CD8-positive, alpha-beta memory T cell (primary cell): ENCODE results near the gene ANKRD33B. TPM values are rescaled to one million over a fixed set of nuclear protein-coding genes. Genes with fewer than 3 reads are reported as not detected.

ENCODE experiments used
- CTCF ChIA-PET: fragments of 350-600 bp; sonication (Branson Sonifier 250); formaldehyde crosslinking; loops from one replicate; lab custom pipeline; 2021; ENCODE audit warnings: antibody characterized with exemption; lab: Charles Lee
- POLR2A ChIA-PET: fragments of 350-600 bp; sonication (Branson Sonifier 250); formaldehyde crosslinking; loops from one replicate; lab custom pipeline; 2021; ENCODE audit warnings: antibody characterized with exemption; lab: Charles Lee
- DNase-seq, 5 donors: peaks; one replicate each; pipeline versions ENCODE4 v3.0.0 to v3.0.0-alpha.2; 2020 to 2022; ENCODE audit warnings: mixed read lengths in 1 of 5
- H3K27ac ChIP-seq: one replicate; pipeline ENCODE4 v1.7.0; 2013; ENCODE audit warnings: low read depth, mild to moderate bottlenecking, low read length, moderate library complexity
- H3K27me3 ChIP-seq: 2 replicates; pipeline ENCODE4 v1.7.0; 2013; ENCODE audit warnings: low read length, mild to moderate bottlenecking; ENCODE audit not compliant: insufficient read depth, poor library complexity, severe bottlenecking
- H3K36me3 ChIP-seq: 2 replicates; pipeline ENCODE4 v1.7.0; 2013; ENCODE audit warnings: mild to moderate bottlenecking, low read length, moderate library complexity; ENCODE audit not compliant: insufficient read depth
- H3K4me1 ChIP-seq: 2 replicates; pipeline ENCODE4 v1.7.0; 2013; ENCODE audit warnings: mild to moderate bottlenecking, low read length, moderate library complexity; ENCODE audit not compliant: insufficient read depth
- H3K4me3 ChIP-seq: 2 replicates; pipeline ENCODE4 v1.7.0; 2013; ENCODE audit warnings: mild to moderate bottlenecking, low read length
- H3K9me3 ChIP-seq: 2 replicates; pipeline ENCODE4 v1.7.0; 2013; ENCODE audit warnings: mild to moderate bottlenecking, low read length
- H3K27ac Mint-ChIP-seq, 8 donors: one replicate each; pipeline ENCODE4 v1.8.0; 2020 to 2021; ENCODE audit warnings: mixed read lengths in 8 of 8, mild to moderate bottlenecking in 6 of 8, inconsistent platforms in 3 of 8, moderate library complexity in 3 of 8
- H3K27me3 Mint-ChIP-seq, 2 donors: one replicate each; pipeline ENCODE4 v1.8.0; 2020 to 2021; ENCODE audit warnings: mixed read lengths in 2 of 2, mild to moderate bottlenecking in 1 of 2, moderate library complexity in 1 of 2
- H3K36me3 Mint-ChIP-seq, 3 donors: one replicate each; pipeline ENCODE4 v1.8.0; 2020 to 2021; ENCODE audit warnings: mixed read lengths in 3 of 3, inconsistent platforms in 1 of 3, mild to moderate bottlenecking in 1 of 3
- H3K4me1 Mint-ChIP-seq, 3 donors: one replicate each; pipeline ENCODE4 v1.8.0; 2020 to 2021; ENCODE audit warnings: mixed read lengths in 3 of 3, inconsistent platforms in 1 of 3, mild to moderate bottlenecking in 1 of 3
- H3K4me3 Mint-ChIP-seq, 7 donors: one replicate each; pipeline ENCODE4 v1.8.0; 2020 to 2021; ENCODE audit warnings: mixed read lengths in 7 of 7, mild to moderate bottlenecking in 6 of 7, moderate library complexity in 4 of 7, inconsistent platforms in 2 of 7
- H3K9me3 Mint-ChIP-seq, 5 donors: one replicate each; pipeline ENCODE4 v1.8.0; 2020 to 2022; ENCODE audit warnings: mixed read lengths in 5 of 5, mild to moderate bottlenecking in 3 of 5, moderate library complexity in 2 of 5, inconsistent platforms in 1 of 5
- polyA plus RNA-seq: library from polyadenylated mRNA; unstranded; fragments of 300-500 nt; fragmentation: Illumina TruSeq; gene quantifications from one replicate; pipeline ENCODE4 v1.2.3, GENCODE V29; 2021
- total RNA-seq, 2 experiments: library from RNA; stranded (reverse); gene quantifications; one replicate each; pipeline ENCODE4 v1.2.3, GENCODE V29; 2021

Gene ANKRD33B
- total and polyA plus RNA-seq, 3 experiments from 2014 or later: 0.06 to 32.7 (median 29.6) TPM

- peaks cover 0 to 4% (median 0%) of the 10 kb centered on the region in 3 donors for H3K36me3 Mint-ChIP-seq
- no peak overlapping the region for H3K27ac Mint-ChIP-seq
- Histone ChIP-seq H3K4me3 (no peak overlapping the region), H3K27me3 (no peaks in the 10 kb centered on the region), H3K4me1 (peaks cover 5% of the 10 kb centered on the region), H3K27ac (no peak overlapping the region), H3K36me3 (no peaks in the 10 kb centered on the region), H3K9me3 (no peaks in the 10 kb centered on the region)
- H3K9me3 Mint-ChIP-seq: peaks cover 0 to 6% (median 3%) of the 10 kb centered on the region in 5 donors
- no peak for DNase-seq
- ChIA-PET CTCF (no interaction called here), POLR2A (interaction anchor here (0.5 kb wide), 1 partner anchor 102 kb away, joined by 3 read pairs; no protein-coding TSS in a partner anchor)
- no peak overlapping the region for H3K4me3 Mint-ChIP-seq
- H3K27me3 Mint-ChIP-seq: peaks cover 3 to 5% of the 10 kb centered on the region in 2 donors
- peaks cover 6 to 13% (median 10%) of the 10 kb centered on the region in 3 donors for H3K4me1 Mint-ChIP-seq
These were observed 27.3 kb downstream of the ANKRD33B start for GRCh38 chr5:10591159-10591558.

GRCh38 chr5:10591966-10592365 lies 28.1 kb downstream of the ANKRD33B start:
- H3K4me1 Mint-ChIP-seq: peaks cover 8 to 19% (median 13%) of the 10 kb centered on the region in 3 donors
- H3K36me3 ChIP-seq: no peaks in the 10 kb centered on the region
- H3K9me3 ChIP-seq: no peaks in the 10 kb centered on the region
- peaks cover 0 to 4% (median 0%) of the 10 kb centered on the region in 3 donors for H3K36me3 Mint-ChIP-seq
- H3K27me3 Mint-ChIP-seq: peaks cover 3 to 5% of the 10 kb centered on the region in 2 donors
- no peak for DNase-seq
- peaks cover 7% of the 10 kb centered on the region for H3K4me1 ChIP-seq
- CTCF ChIA-PET: no interaction called here
- H3K4me3 ChIP-seq: no peak overlapping the region
- H3K4me3 Mint-ChIP-seq: no peak overlapping the region
- no peak overlapping the region for H3K27ac ChIP-seq
- H3K27me3 ChIP-seq: no peaks in the 10 kb centered on the region
- POLR2A ChIA-PET: no interaction called here
- H3K9me3 Mint-ChIP-seq: peaks cover 0 to 6% (median 3%) of the 10 kb centered on the region in 5 donors
- H3K27ac Mint-ChIP-seq: no peak overlapping the region

GRCh38 chr5:10592601-10593000 lies 28.7 kb downstream of the ANKRD33B start:
- DNase-seq: no peak
- H3K4me3 ChIP-seq: no peak overlapping the region
- H3K27me3 Mint-ChIP-seq: peaks cover 3 to 7% of the 10 kb centered on the region in 2 donors
- no peaks in the 10 kb centered on the region for H3K9me3 ChIP-seq
- H3K4me1 ChIP-seq: peaks cover 7% of the 10 kb centered on the region
- H3K4me3 Mint-ChIP-seq: no peak overlapping the region
- POLR2A ChIA-PET: no interaction called here
- H3K4me1 Mint-ChIP-seq: peaks cover 8 to 19% (median 13%) of the 10 kb centered on the region in 3 donors
- no peaks in the 10 kb centered on the region for H3K27me3 ChIP-seq
- H3K36me3 ChIP-seq: no peaks in the 10 kb centered on the region
- CTCF ChIA-PET: interaction anchor here (1.1 kb wide), 1 partner anchor 35 kb away, joined by 3 read pairs; no protein-coding TSS in a partner anchor
- H3K27ac ChIP-seq: no peak overlapping the region
- peaks cover 0 to 5% (median 0%) of the 10 kb centered on the region in 3 donors for H3K36me3 Mint-ChIP-seq
- no peak overlapping the region for H3K27ac Mint-ChIP-seq
- peaks cover 0 to 6% (median 3%) of the 10 kb centered on the region in 5 donors for H3K9me3 Mint-ChIP-seq

GRCh38 chr5:10593531-10594181 lies 29.8 kb downstream of the ANKRD33B start:
- Mint-ChIP-seq H3K36me3 (peaks cover 0 to 3% (median 0%) of the 10 kb centered on the region in 3 donors), H3K4me1 (peaks cover 8 to 19% (median 13%) of the 10 kb centered on the region in 3 donors), H3K9me3 (peaks cover 0 to 6% (median 3%) of the 10 kb centered on the region in 5 donors), H3K27ac (peak overlapping the region in 1 of 8 donors; percentile 38), H3K27me3 (peaks cover 5 to 8% of the 10 kb centered on the region in 2 donors), H3K4me3 (no peak overlapping the region)
- H3K4me1 ChIP-seq: peaks cover 7% of the 10 kb centered on the region
- H3K36me3 ChIP-seq: no peaks in the 10 kb centered on the region
- H3K27ac ChIP-seq: no peak overlapping the region
- POLR2A ChIA-PET: no interaction called here
- H3K9me3 ChIP-seq: no peaks in the 10 kb centered on the region
- H3K27me3 ChIP-seq: no peaks in the 10 kb centered on the region
- DNase-seq: no peak
- H3K4me3 ChIP-seq: no peak overlapping the region
- CTCF ChIA-PET: interaction anchor here (1.1 kb wide), 1 partner anchor 34 kb away, joined by 3 read pairs; no protein-coding TSS in a partner anchor

DNA sequence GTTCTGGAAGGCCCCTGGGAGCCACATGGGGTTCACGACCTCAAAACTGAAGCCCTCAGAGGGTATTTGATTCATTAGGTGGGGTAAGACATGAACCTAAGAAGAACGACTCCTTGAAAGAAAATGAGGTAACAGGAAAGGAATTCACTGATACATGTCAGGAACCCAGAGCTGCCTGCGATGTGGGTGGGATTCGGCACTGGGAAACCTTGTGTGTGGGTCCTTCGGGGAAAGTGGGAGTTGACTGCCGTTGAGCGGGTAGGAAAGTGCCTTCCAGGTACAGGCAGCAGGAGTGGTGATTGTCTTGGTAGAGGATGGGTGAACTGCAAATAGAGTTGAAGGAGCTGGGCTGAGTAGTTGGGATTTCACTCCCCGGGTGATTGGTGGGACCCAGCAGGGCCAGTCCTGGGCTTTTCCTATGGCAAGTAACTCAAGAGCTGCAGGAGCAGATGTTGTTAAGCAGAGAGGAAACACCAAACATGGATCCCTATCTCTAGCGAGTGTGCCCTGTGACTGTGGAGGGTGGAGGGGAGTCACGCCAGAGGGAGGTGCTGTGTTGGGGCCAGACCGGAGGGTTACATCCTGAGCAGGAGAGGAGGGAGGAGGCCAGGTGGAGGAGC lies 30.8 kb downstream of the ANKRD33B start:
- Mint-ChIP-seq H3K36me3 (peaks cover 0 to 3% (median 0%) of the 10 kb centered on the region in 3 donors), H3K4me1 (peaks cover 8 to 19% (median 13%) of the 10 kb centered on the region in 3 donors), H3K27ac (peak overlapping the region in 3 of 8 donors; percentile 24 to 82 (median 77)), H3K27me3 (peaks cover 5 to 8% of the 10 kb centered on the region in 2 donors), H3K4me3 (peak overlapping the region in 4 of 7 donors; percentile 13 to 47 (median 34)), H3K9me3 (peaks cover 0 to 2% (median 0%) of the 10 kb centered on the region in 5 donors)
- H3K9me3 ChIP-seq: no peaks in the 10 kb centered on the region
- H3K36me3 ChIP-seq: no peaks in the 10 kb centered on the region
- no peak for DNase-seq
- no peak overlapping the region for H3K27ac ChIP-seq
- H3K4me1 ChIP-seq: peaks cover 7% of the 10 kb centered on the region
- no peak overlapping the region for H3K4me3 ChIP-seq
- no peaks in the 10 kb centered on the region for H3K27me3 ChIP-seq
- CTCF ChIA-PET: no interaction called here
- POLR2A ChIA-PET: no interaction called here

GRCh38 chr5:10595293-10595671 lies 31.4 kb downstream of the ANKRD33B start:
- peak overlapping the region; percentile 25 for H3K27ac ChIP-seq
- H3K36me3 ChIP-seq: no peaks in the 10 kb centered on the region
- H3K27me3 ChIP-seq: no peaks in the 10 kb centered on the region
- no peak for DNase-seq
- CTCF ChIA-PET: no interaction called here
- Mint-ChIP-seq H3K36me3 (peaks cover 0 to 3% (median 0%) of the 10 kb centered on the region in 3 donors), H3K4me3 (peak overlapping the region in 3 of 7 donors; percentile 65 to 80 (median 65)), H3K4me1 (peaks cover 8 to 19% (median 13%) of the 10 kb centered on the region in 3 donors), H3K27ac (peak overlapping the region in 1 of 8 donors; percentile 32), H3K27me3 (peaks cover 5 to 8% of the 10 kb centered on the region in 2 donors), H3K9me3 (no peaks in the 10 kb centered on the region)
- H3K4me1 ChIP-seq: peaks cover 7% of the 10 kb centered on the region
- POLR2A ChIA-PET: no interaction called here
- H3K4me3 ChIP-seq: no peak overlapping the region
- H3K9me3 ChIP-seq: no peaks in the 10 kb centered on the region

- POLR2A ChIA-PET: no interaction called here
- Histone ChIP-seq H3K27ac (peak overlapping the region; percentile 25), H3K27me3 (no peaks in the 10 kb centered on the region), H3K36me3 (no peaks in the 10 kb centered on the region), H3K9me3 (no peaks in the 10 kb centered on the region), H3K4me3 (no peak overlapping the region), H3K4me1 (peaks cover 7% of the 10 kb centered on the region)
- peaks cover 5 to 8% of the 10 kb centered on the region in 2 donors for H3K27me3 Mint-ChIP-seq
- H3K27ac Mint-ChIP-seq: peak overlapping the region in 4 of 8 donors; percentile 33 to 56 (median 50)
- H3K36me3 Mint-ChIP-seq: peaks cover 0 to 3% (median 0%) of the 10 kb centered on the region in 3 donors
- peaks cover 8 to 21% (median 13%) of the 10 kb centered on the region in 3 donors for H3K4me1 Mint-ChIP-seq
- DNase-seq: no peak
- peak overlapping the region; percentile 38 to 80 (median 65) for H3K4me3 Mint-ChIP-seq
- CTCF ChIA-PET: interaction anchor here (1.1 kb wide), 1 partner anchor 32 kb away, joined by 3 read pairs; no protein-coding TSS in a partner anchor
- no peaks in the 10 kb centered on the region for H3K9me3 Mint-ChIP-seq
These were observed 31.9 kb downstream of the ANKRD33B start for GRCh38 chr5:10595672-10596309.
